Daoy (cell line): ENCODE measurements around the gene EFNB3. TPM values are rescaled to one million over a fixed set of nuclear protein-coding genes. Genes with fewer than 3 reads are reported as not detected.

Experiments
- total RNA-seq: library from RNA; depleted of rRNA; stranded (reverse); fragments of >200 nt; shearing (Covaris generic); gene quantifications from 2 replicates; pipeline ENCODE4 v1.2.3, GENCODE V29; 2014; rRNA removed

The EFNB3 gene
- total RNA-seq, 1 experiment from 2014 or later = 1.0 TPM

Other genes with a start within 250 kb of the EFNB3 start
- 6.1 and 6.5 TPM in 2 replicates for gene ZBTB4, start 225.6 kb upstream of the EFNB3 start, total RNA-seq
- 0.06 TPM in 1 of 2 replicates, not detected in the other for gene SLC35G6, start 223.8 kb upstream of the EFNB3 start, total RNA-seq
- gene POLR2A, start 220.8 kb upstream of the EFNB3 start, total RNA-seq = 56.2 and 74.4 TPM in 2 replicates
- gene TNFSF12, start 156.1 kb upstream of the EFNB3 start, total RNA-seq = 1.6 and 6.4 TPM in 2 replicates
- gene TNFSF13, start 146.5 kb upstream of the EFNB3 start, total RNA-seq = 1.9 TPM in 1 of 2 replicates, not detected in the other
- 92.2 and 104 TPM in 2 replicates for gene SENP3, start 143.3 kb upstream of the EFNB3 start, total RNA-seq
- 13.8 and 15.0 TPM in 2 replicates for gene CD68, start 125.6 kb upstream of the EFNB3 start, total RNA-seq
- gene MPDU1, start 121.3 kb upstream of the EFNB3 start, total RNA-seq = 183 and 266 TPM in 2 replicates
- gene SOX15, start 115.1 kb upstream of the EFNB3 start, total RNA-seq = 0.57 TPM in 1 of 2 replicates, not detected in the other
- gene FXR2, start 90.3 kb upstream of the EFNB3 start, total RNA-seq = 60.5 and 87.4 TPM in 2 replicates
- gene SAT2, start 77.4 kb upstream of the EFNB3 start, total RNA-seq = 24.0 and 71.8 TPM in 2 replicates
- 0.69 TPM in 1 of 2 replicates, not detected in the other for gene SHBG, start 75.1 kb upstream of the EFNB3 start, total RNA-seq
- not detected in 2 replicates for gene ATP1B2, start 54.3 kb upstream of the EFNB3 start, total RNA-seq
- 47.8 and 70.9 TPM in 2 replicates for gene TP53, start 17.7 kb upstream of the EFNB3 start, total RNA-seq
- 33.7 and 41.4 TPM in 2 replicates for gene WRAP53, start 16.7 kb upstream of the EFNB3 start, total RNA-seq
- gene DNAH2, start 12.5 kb downstream of the EFNB3 start, total RNA-seq = under 0.01 TPM in 1 of 2 replicates, not detected in the other
- gene KDM6B, start 129.0 kb downstream of the EFNB3 start, total RNA-seq = 0.11 and 0.60 TPM in 2 replicates
- 0.46 TPM in 1 of 2 replicates, not detected in the other for gene TMEM88, start 149.9 kb downstream of the EFNB3 start, total RNA-seq
- 99.2 and 136 TPM in 2 replicates for gene NAA38, start 152.4 kb downstream of the EFNB3 start, total RNA-seq
- gene CYB5D1, start 152.8 kb downstream of the EFNB3 start, total RNA-seq = 5.5 and 6.7 TPM in 2 replicates
- gene CHD3, start 183.6 kb downstream of the EFNB3 start, total RNA-seq = 27.5 and 31.8 TPM in 2 replicates
- 0.54 and 1.6 TPM in 2 replicates for gene RNF227, start 211.1 kb downstream of the EFNB3 start, total RNA-seq
- gene KCNAB3, start 224.7 kb downstream of the EFNB3 start, total RNA-seq = 0.29 and 2.5 TPM in 2 replicates
- gene TRAPPC1, start 226.7 kb downstream of the EFNB3 start, total RNA-seq = 5.4 and 13.1 TPM in 2 replicates
- gene CNTROB, start 227.0 kb downstream of the EFNB3 start, total RNA-seq = 14.9 and 22.0 TPM in 2 replicates